ENCODE data around the gene LILRB5. TPM values are rescaled to one million over a fixed set of nuclear protein-coding genes. Genes with fewer than 3 reads are reported as not detected.
"Not testable (repeated sequence)": the region's sequence is repeated elsewhere in the genome, so short reads cannot be mapped to it uniquely, and the experiment has no call there.

LILRB5 gene
- total RNA-seq, 2 experiments from 2014 or later: not detected

GRCh38 chr19:54256250-54257115, 590 bp downstream of the LILRB5 start:
- no peak for DNase-seq
- H3K4me3 Mint-ChIP-seq: no peak overlapping the region
- H3K4me1 Mint-ChIP-seq: no peaks in the 10 kb centered on the region
- H3K27me3 Mint-ChIP-seq: peaks cover 7% of the 10 kb centered on the region
- no peaks in the 10 kb centered on the region for H3K36me3 Mint-ChIP-seq
- no peak overlapping the region for H3K27ac Mint-ChIP-seq
- no peaks in the 10 kb centered on the region for H3K9me3 Mint-ChIP-seq

GRCh38 chr19:54255105-54255775, 1.8 kb downstream of the LILRB5 start:
- Mint-ChIP-seq H3K9me3 (no peaks in the 10 kb centered on the region), H3K36me3 (no peaks in the 10 kb centered on the region), H3K4me3 (no peak overlapping the region), H3K4me1 (no peaks in the 10 kb centered on the region), H3K27me3 (peaks cover 5% of the 10 kb centered on the region), H3K27ac (no peak overlapping the region)
- no peak for DNase-seq

GRCh38 chr19:54254195-54254906, 2.7 kb downstream of the LILRB5 start:
- H3K27me3 Mint-ChIP-seq: peaks cover 11% of the 10 kb centered on the region

GRCh38 chr19:54253331-54254194, 3.5 kb downstream of the LILRB5 start:
- Mint-ChIP-seq H3K4me3 (no peak overlapping the region), H3K27me3 (peaks cover 11% of the 10 kb centered on the region), H3K27ac (no peak overlapping the region), H3K36me3 (no peaks in the 10 kb centered on the region), H3K4me1 (no peaks in the 10 kb centered on the region), H3K9me3 (no peaks in the 10 kb centered on the region)
- no peak for DNase-seq

More at GRCh38 chr19:54254195-54254906, 2.7 kb downstream of the LILRB5 start:
- Mint-ChIP-seq H3K4me1 (no peaks in the 10 kb centered on the region), H3K36me3 (no peaks in the 10 kb centered on the region), H3K9me3 (no peaks in the 10 kb centered on the region), H3K27ac (no peak overlapping the region), H3K4me3 (no peak overlapping the region)
- DNase-seq: no peak

GRCh38 chr19:54252845-54253244, 4.2 kb downstream of the LILRB5 start:
- H3K4me3 Mint-ChIP-seq: no peak overlapping the region
- H3K27me3 Mint-ChIP-seq: peaks cover 11% of the 10 kb centered on the region
- H3K36me3 Mint-ChIP-seq: no peaks in the 10 kb centered on the region
- peaks cover 5% of the 10 kb centered on the region for H3K4me1 Mint-ChIP-seq
- no peak overlapping the region for H3K27ac Mint-ChIP-seq
- DNase-seq: no peak
- no peaks in the 10 kb centered on the region for H3K9me3 Mint-ChIP-seq

- Mint-ChIP-seq H3K36me3 (no peaks in the 10 kb centered on the region), H3K27me3 (peaks cover 11% of the 10 kb centered on the region), H3K9me3 (no peaks in the 10 kb centered on the region), H3K4me3 (no peak overlapping the region), H3K27ac (no peak overlapping the region), H3K4me1 (peaks cover 9% of the 10 kb centered on the region)
- no peak for DNase-seq
These were observed 4.8 kb downstream of the LILRB5 start for GRCh38 chr19:54252243-54252642.

- H3K9me3 Mint-ChIP-seq: no peaks in the 10 kb centered on the region
These were observed 9.0 kb downstream of the LILRB5 start for GRCh38 chr19:54248016-54248601.

GRCh38 chr19:54247106-54247930, 9.8 kb downstream of the LILRB5 start:
- Mint-ChIP-seq H3K4me1 (peaks cover 9% of the 10 kb centered on the region), H3K27me3 (peaks cover 14% of the 10 kb centered on the region), H3K9me3 (no peaks in the 10 kb centered on the region), H3K36me3 (no peaks in the 10 kb centered on the region), H3K4me3 (no peak overlapping the region), H3K27ac (no peak overlapping the region)
- DNase-seq: no peak

More at GRCh38 chr19:54248016-54248601, 9.0 kb downstream of the LILRB5 start:
- peaks cover 14% of the 10 kb centered on the region for H3K27me3 Mint-ChIP-seq
- H3K4me3 Mint-ChIP-seq: no peak overlapping the region
- no peaks in the 10 kb centered on the region for H3K36me3 Mint-ChIP-seq
- peak; percentile 33 for DNase-seq
- peaks cover 9% of the 10 kb centered on the region for H3K4me1 Mint-ChIP-seq
- H3K27ac Mint-ChIP-seq: no peak overlapping the region

- Mint-ChIP-seq H3K4me1 (peaks cover 9% of the 10 kb centered on the region), H3K4me3 (no peak overlapping the region), H3K27ac (no peak overlapping the region)
These were observed 11.1 kb downstream of the LILRB5 start for GRCh38 chr19:54245936-54246335.

GRCh38 chr19:54243809-54244208, 13.3 kb downstream of the LILRB5 start:
- H3K36me3 Mint-ChIP-seq, H3K27me3 Mint-ChIP-seq, DNase-seq, H3K27ac Mint-ChIP-seq, H3K4me3 Mint-ChIP-seq, H3K9me3 Mint-ChIP-seq, H3K4me1 Mint-ChIP-seq: not testable (repeated sequence)

More at GRCh38 chr19:54245936-54246335, 11.1 kb downstream of the LILRB5 start:
- no peak for DNase-seq
- Mint-ChIP-seq H3K27me3 (peaks cover 14% of the 10 kb centered on the region), H3K36me3 (no peaks in the 10 kb centered on the region), H3K9me3 (no peaks in the 10 kb centered on the region)

GRCh38 chr19:54242646-54243045, 14.4 kb downstream of the LILRB5 start, which contains the start of gene LILRA6:
TSS of gene LILRA6 (minus strand) at chr19:54242790.
- H3K27me3 Mint-ChIP-seq: peaks cover 10% of the 10 kb centered on the region
- not testable (repeated sequence) for H3K9me3 Mint-ChIP-seq, H3K36me3 Mint-ChIP-seq, H3K4me1 Mint-ChIP-seq, H3K27ac Mint-ChIP-seq, H3K4me3 Mint-ChIP-seq, DNase-seq

- H3K36me3 Mint-ChIP-seq, H3K4me3 Mint-ChIP-seq, DNase-seq, H3K4me1 Mint-ChIP-seq, H3K27ac Mint-ChIP-seq, H3K9me3 Mint-ChIP-seq: not testable (repeated sequence)
- H3K27me3 Mint-ChIP-seq: peaks cover 10% of the 10 kb centered on the region
These were observed 14.8 kb downstream of the LILRB5 start for GRCh38 chr19:54242234-54242633.

All from activated naive CD8-positive, alpha-beta T cell treated with anti-CD3 and anti-CD28 coated beads for 36 hours (primary cell).